Kidney epithelial cell (primary cell): ENCODE results near the gene CPT1C. TPM values are rescaled to one million over a fixed set of nuclear protein-coding genes. Genes with fewer than 3 reads are reported as not detected.
"Not testable (repeated sequence)": the region's sequence is repeated elsewhere in the genome, so short reads cannot be mapped to it uniquely, and the experiment has no call there.

Experiments used
- DNase-seq: peaks from one replicate; pipeline ENCODE4 v3.0.0-alpha.2; 2010; ENCODE audit warnings: low read depth
- H3K27me3 ChIP-seq: 2 replicates; pipeline ENCODE4 v1.6.0; 2011; ENCODE audit warnings: low read length; ENCODE audit not compliant: control insufficient read depth, insufficient read depth
- H3K36me3 ChIP-seq: 2 replicates; pipeline ENCODE4 v1.5.1; 2011; ENCODE audit warnings: low read length; ENCODE audit not compliant: control insufficient read depth, insufficient read depth
- H3K4me3 ChIP-seq: 2 replicates; pipeline ENCODE4 v1.5.1; 2011; ENCODE audit warnings: low read depth, mild to moderate bottlenecking, control low read depth, low read length
- CTCF ChIP-seq: IDR thresholded peaks from 2 replicates; pipeline ENCODE4 v1.5.1; 2011; ENCODE audit warnings: mild to moderate bottlenecking, moderate library complexity, low read length, control low read depth, inconsistent platforms; ENCODE audit not compliant: insufficient read depth, poor library complexity, severe bottlenecking
- total RNA-seq: library from RNA; depleted of rRNA; stranded (reverse); fragments of >200 nt; gene quantifications from 2 replicates; pipeline ENCODE4 v1.2.3, GENCODE V29; 2015

The CPT1C gene
- total RNA-seq, 1 donor from 2014 or later, result 3.4 TPM

DNA sequence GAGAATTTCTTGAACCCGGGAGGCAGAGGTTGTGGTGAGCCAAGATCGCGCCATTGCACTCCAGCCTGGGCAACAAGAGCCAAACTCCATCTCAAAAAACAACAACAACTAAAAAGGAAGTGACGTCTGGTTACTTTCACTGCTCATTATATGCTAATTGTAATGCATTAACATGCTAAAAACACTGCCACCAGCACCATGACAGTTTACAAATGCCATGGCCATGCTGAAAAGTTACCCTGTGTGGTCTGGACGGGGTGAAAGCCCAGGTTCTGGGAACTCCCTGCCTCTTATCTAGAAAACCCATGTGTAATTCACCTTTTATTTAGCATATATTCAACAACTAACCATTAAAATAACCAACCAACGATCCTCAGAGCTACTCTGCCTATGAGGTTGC lies 28.1 kb downstream of the CPT1C start:
- no peak overlapping the region for H3K4me3 ChIP-seq
- no peak for TF ChIP-seq CTCF
- no peaks in the 10 kb centered on the region for H3K27me3 ChIP-seq
- no peak for DNase-seq
- no peaks in the 10 kb centered on the region for H3K36me3 ChIP-seq

- H3K4me3 ChIP-seq, H3K36me3 ChIP-seq, DNase-seq, H3K27me3 ChIP-seq: not testable (repeated sequence)
These were observed 28.5 kb downstream of the CPT1C start for GRCh38 chr19:49719420-49719819.

GRCh38 chr19:49727217-49728030 lies 36.5 kb downstream of the CPT1C start:
- no peak for TF ChIP-seq CTCF
- DNase-seq, result no peak
- Histone ChIP-seq H3K4me3 (no peak overlapping the region), H3K27me3 (no peaks in the 10 kb centered on the region), H3K36me3 (no peaks in the 10 kb centered on the region)

GRCh38 chr19:49730166-49730565 lies 39.2 kb downstream of the CPT1C start:
- TF ChIP-seq CTCF, result no peak
- DNase-seq, result no peak
- Histone ChIP-seq H3K4me3 (no peak overlapping the region), H3K27me3 (no peaks in the 10 kb centered on the region), H3K36me3 (no peaks in the 10 kb centered on the region)

DNA sequence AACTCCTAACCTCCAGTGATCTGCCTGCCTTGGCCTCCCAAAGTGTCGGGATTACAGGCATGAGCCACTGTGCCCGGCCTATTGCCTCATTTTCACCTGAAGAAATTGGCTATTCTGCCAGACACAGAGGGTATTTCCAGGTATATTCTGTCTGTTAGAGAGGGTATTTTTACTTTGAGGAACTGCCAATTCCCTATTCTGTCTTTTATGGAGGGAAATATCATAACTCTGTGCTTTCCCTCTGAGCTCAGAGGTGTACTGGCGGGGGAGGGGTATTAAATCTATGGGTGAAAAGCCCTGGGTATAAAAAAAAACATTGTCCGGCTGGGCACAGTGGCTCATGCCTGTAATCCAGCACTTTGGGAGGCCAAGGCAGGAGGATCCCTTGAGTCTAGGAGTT lies 47.4 kb downstream of the CPT1C start:
- Histone ChIP-seq H3K4me3 (no peak overlapping the region), H3K36me3 (no peaks in the 10 kb centered on the region), H3K27me3 (no peaks in the 10 kb centered on the region)
- no peak for TF ChIP-seq CTCF
- no peak for DNase-seq

GRCh38 chr19:49739098-49739497 lies 48.2 kb downstream of the CPT1C start:
- Histone ChIP-seq H3K4me3 (no peak overlapping the region), H3K36me3 (no peaks in the 10 kb centered on the region), H3K27me3 (no peaks in the 10 kb centered on the region)
- DNase-seq, result no peak
- no peak for TF ChIP-seq CTCF
